Bronchial epithelial cell (primary cell): ENCODE measurements around the gene UBQLN1. TPM values are rescaled to one million over a fixed set of nuclear protein-coding genes. Genes with fewer than 3 reads are reported as not detected.

Experiments used
- DNase-seq: peaks from one replicate; pipeline ENCODE4 v3.0.0-alpha.2; 2010; ENCODE audit warnings: low read depth
- FAIRE-seq: peaks from 2 replicates; lab custom pipeline; 2011; peaks lifted over from hg19 to GRCh38; lab: Jason Lieb, UNC
- H3K27me3 ChIP-seq: 2 replicates; pipeline ENCODE4 v1.5.1; 2011; ENCODE audit warnings: low read length; ENCODE audit not compliant: control insufficient read depth, insufficient read depth
- H3K36me3 ChIP-seq: 2 replicates; pipeline ENCODE4 v1.5.1; 2011; ENCODE audit warnings: low read length; ENCODE audit not compliant: control insufficient read depth, insufficient read depth
- H3K4me3 ChIP-seq: 2 replicates; pipeline ENCODE4 v1.5.1; 2011; ENCODE audit warnings: mild to moderate bottlenecking, low read depth, low read length, control low read depth
- total RNA-seq: library from RNA; depleted of rRNA; stranded (reverse); fragments of >200 nt; gene quantifications from 2 replicates; pipeline ENCODE4 v1.2.1, GENCODE V29; 2014
- TF ChIP-seq, protein P1 (sequence below): IDR thresholded peaks from 2 replicates; pipeline ENCODE4 v1.5.1; 2011; ENCODE audit warnings: mild to moderate bottlenecking, moderate library complexity, low read length, control low read depth, inconsistent platforms; ENCODE audit not compliant: insufficient read depth, severe bottlenecking

The UBQLN1 gene
- total RNA-seq, 1 donor from 2014 or later, result 96.4 TPM

DNA sequence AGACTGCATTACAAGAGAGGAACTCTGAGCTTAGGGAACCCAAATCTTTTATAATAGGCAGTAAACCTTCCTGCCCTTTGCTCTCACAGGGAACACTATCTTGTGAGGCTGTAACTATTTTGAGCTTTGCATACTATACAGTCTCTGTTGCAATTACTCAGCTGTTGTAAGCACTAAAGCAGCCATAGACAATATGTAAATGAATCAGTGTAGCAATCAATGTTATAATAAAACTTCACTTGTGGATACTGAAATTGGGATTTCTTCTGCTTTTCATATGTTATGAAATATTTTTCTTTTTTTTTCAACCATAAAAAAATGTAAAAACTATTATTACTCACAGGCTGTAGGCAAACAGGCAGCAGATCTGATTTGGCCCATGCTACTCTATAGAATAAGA is 16.7 kb upstream of the UBQLN1 start:
- DNase-seq, result no peak
- Histone ChIP-seq H3K36me3 (no peaks in the 10 kb centered on the region), H3K27me3 (no peaks in the 10 kb centered on the region), H3K4me3 (no peak overlapping the region)
- TF ChIP-seq, protein P1, sequence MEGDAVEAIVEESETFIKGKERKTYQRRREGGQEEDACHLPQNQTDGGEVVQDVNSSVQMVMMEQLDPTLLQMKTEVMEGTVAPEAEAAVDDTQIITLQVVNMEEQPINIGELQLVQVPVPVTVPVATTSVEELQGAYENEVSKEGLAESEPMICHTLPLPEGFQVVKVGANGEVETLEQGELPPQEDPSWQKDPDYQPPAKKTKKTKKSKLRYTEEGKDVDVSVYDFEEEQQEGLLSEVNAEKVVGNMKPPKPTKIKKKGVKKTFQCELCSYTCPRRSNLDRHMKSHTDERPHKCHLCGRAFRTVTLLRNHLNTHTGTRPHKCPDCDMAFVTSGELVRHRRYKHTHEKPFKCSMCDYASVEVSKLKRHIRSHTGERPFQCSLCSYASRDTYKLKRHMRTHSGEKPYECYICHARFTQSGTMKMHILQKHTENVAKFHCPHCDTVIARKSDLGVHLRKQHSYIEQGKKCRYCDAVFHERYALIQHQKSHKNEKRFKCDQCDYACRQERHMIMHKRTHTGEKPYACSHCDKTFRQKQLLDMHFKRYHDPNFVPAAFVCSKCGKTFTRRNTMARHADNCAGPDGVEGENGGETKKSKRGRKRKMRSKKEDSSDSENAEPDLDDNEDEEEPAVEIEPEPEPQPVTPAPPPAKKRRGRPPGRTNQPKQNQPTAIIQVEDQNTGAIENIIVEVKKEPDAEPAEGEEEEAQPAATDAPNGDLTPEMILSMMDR, result no peak
- no peak for FAIRE-seq

DNA sequence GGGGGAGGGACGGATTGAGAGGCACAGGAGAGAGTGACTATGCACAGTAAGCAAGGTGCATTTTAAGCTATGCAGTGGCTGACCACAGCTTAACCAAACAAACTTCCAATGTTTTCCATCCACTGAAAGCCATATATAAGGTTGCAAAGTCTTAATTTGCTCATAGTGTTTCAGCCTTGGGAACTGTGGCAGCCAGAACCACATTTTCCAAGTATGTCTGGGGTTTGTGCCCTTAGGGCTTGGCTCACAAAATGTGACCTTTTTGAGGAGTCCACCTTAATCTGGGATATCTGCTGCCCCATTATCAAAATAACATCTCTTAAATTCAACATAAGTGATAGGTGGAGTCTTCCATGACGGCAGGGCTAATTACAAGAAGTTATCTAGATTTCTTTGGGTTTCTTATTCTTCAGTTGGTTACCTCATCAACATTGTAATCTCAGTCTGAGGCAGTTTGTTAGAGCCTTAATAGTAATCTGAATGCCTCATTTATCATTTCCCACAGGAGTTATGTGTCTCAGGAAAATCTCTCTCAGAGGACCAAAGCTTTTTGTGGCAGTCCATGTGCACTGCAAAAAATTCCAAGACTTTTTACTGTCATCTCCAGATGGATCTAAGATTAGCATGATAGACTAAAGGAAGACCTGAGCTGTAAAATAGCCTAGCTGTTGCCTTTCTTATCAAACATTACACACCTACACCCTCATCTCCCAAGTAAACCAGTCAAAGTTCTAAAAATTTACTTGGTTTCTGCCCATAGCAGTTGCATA is 15.2 kb upstream of the UBQLN1 start:
- no peak for DNase-seq
- FAIRE-seq, result no peak
- Histone ChIP-seq H3K36me3 (no peaks in the 10 kb centered on the region), H3K4me3 (no peak overlapping the region), H3K27me3 (no peaks in the 10 kb centered on the region)
- TF ChIP-seq, protein P1, result no peak

GRCh38 chr9:83721509-83721908 is 13.8 kb upstream of the UBQLN1 start:
- TF ChIP-seq, protein P1, result no peak
- H3K4me3 ChIP-seq, result no peak overlapping the region
- H3K27me3 ChIP-seq, result no peaks in the 10 kb centered on the region
- FAIRE-seq (no peak), DNase-seq (no peak)
- no peaks in the 10 kb centered on the region for H3K36me3 ChIP-seq

DNA sequence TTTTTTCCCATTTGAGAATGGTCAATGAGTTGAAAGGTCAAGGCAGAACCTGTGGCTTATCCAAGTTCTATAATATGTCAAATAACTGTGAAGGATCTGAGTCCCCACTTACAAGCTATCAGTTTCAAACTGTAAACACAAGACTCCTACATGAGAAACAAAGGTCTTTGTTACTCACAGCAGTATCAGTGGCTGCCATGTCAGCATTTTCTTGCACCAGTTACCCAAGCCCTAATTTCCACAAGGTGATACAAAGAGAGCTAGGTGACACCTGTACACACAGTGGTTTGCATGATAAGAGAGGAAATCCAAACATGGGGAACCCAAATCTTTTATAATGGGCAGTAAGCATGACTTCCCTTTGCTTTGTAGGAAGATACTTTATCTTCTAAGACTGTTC is 8.0 kb upstream of the UBQLN1 start:
- Histone ChIP-seq H3K27me3 (no peaks in the 10 kb centered on the region), H3K36me3 (no peaks in the 10 kb centered on the region), H3K4me3 (no peak overlapping the region)
- TF ChIP-seq, protein P1, result no peak
- FAIRE-seq (no peak), DNase-seq (no peak)

DNA sequence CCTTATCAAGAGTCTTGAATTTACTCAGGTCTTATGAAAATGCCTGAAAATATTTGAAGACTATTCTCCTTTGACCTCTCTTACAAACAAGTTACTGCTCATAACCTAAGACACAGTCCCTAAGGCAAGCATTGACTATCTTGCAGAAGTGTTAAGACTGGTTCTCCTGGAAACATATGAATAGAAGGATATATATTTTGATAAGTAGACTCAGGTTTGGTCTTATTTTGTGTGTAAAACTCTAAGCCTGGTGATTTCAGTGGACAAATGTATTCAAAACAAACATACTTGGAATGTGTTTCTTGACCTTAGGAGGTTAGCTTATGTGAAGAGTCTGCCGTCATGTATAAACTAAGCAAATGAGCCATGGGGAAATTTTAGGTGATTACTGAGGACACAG is 7.5 kb upstream of the UBQLN1 start:
- Histone ChIP-seq H3K36me3 (no peaks in the 10 kb centered on the region), H3K27me3 (no peaks in the 10 kb centered on the region), H3K4me3 (no peak overlapping the region)
- FAIRE-seq, result no peak
- DNase-seq, result no peak
- TF ChIP-seq, protein P1, result no peak

GRCh38 chr9:83714329-83714728 is 6.6 kb upstream of the UBQLN1 start:
- FAIRE-seq, result no peak
- H3K4me3 ChIP-seq, result no peak overlapping the region
- TF ChIP-seq, protein P1, result peak; percentile 4
- no peak for DNase-seq
- H3K27me3 ChIP-seq, result no peaks in the 10 kb centered on the region
- no peaks in the 10 kb centered on the region for H3K36me3 ChIP-seq
